ENCODE measurements around the gene TMCC3.

DNA sequence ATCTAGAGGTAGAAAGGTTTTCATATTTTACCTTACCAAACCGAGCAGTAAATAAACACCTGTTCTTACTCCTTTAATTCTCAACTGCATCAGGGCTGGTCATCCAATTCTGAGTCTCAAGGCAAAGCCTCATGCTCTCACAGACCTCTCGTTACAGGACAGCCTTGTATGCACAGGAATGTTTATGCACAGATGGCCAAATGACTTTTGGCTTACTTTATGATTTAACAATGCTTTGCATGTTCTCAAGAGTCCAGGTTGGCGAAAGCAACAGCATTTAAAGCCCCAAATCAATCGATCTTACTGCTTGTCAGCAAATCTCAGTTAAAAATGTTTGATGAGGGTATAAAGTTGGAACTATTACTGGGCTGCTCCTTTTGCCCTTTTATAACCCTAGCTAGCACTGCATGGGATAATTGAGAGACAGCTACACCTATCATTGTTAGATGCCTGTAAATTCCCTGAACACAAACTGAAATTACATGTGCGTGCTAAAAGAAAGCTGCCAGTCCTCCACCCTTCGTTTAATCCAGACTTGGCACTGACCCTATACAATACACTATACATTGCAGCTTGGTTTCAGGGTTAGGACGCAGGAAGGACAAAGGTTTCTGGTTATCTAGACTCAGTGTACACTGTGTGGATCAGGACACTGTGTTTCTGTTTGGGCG lies 63.6 kb downstream of the TMCC3 start:
- no peak for TF ChIP-seq EZH2 (IDR thresholded peaks at IDR 0.05; ENCODE audit: borderline replicate concordance, low read depth, low read length, severe bottlenecking)
- TF ChIP-seq, protein P1, sequence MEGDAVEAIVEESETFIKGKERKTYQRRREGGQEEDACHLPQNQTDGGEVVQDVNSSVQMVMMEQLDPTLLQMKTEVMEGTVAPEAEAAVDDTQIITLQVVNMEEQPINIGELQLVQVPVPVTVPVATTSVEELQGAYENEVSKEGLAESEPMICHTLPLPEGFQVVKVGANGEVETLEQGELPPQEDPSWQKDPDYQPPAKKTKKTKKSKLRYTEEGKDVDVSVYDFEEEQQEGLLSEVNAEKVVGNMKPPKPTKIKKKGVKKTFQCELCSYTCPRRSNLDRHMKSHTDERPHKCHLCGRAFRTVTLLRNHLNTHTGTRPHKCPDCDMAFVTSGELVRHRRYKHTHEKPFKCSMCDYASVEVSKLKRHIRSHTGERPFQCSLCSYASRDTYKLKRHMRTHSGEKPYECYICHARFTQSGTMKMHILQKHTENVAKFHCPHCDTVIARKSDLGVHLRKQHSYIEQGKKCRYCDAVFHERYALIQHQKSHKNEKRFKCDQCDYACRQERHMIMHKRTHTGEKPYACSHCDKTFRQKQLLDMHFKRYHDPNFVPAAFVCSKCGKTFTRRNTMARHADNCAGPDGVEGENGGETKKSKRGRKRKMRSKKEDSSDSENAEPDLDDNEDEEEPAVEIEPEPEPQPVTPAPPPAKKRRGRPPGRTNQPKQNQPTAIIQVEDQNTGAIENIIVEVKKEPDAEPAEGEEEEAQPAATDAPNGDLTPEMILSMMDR (IDR thresholded peaks at IDR 0.05; ENCODE audit: borderline replicate concordance, extremely low read depth, low read length, poor library complexity, severe bottlenecking) = no peak
